ENCODE results near the gene ZNF639. TPM values are rescaled to one million over a fixed set of nuclear protein-coding genes. Genes with fewer than 3 reads are reported as not detected.

ZNF639 gene
- total RNA-seq, 1 donor from 2014 or later: 40.2 TPM

DNA sequence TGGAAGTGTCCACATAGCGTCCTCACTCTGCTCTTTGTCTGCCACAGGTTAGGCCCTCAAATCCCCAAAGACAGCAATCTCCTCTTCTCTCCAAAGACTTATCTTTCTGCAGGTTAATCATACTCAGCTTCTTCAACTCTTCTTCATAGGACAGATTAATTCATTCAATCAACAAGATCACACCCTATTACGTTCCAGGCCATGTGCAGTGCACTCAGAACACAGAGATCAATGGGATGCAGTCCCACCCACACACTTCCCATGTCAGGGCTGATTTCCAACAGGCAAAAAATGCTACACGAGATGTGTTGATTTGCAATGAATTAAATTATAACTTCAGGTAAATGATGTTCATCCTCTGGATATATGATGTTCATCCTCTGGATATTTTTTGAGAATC, 33.5 kb upstream of the ZNF639 start:
- H3K9me3 Mint-ChIP-seq: no peaks in the 10 kb centered on the region

GRCh38 chr3:179292450-179292849, 30.4 kb upstream of the ZNF639 start:
- H3K4me3 Mint-ChIP-seq: no peak overlapping the region
- H3K4me1 Mint-ChIP-seq: peaks cover 21% of the 10 kb centered on the region
- H3K27me3 Mint-ChIP-seq (ENCODE audit: low read depth): peaks cover 2% of the 10 kb centered on the region
- TF ChIP-seq CTCF (IDR thresholded peaks at IDR 0.05; ENCODE audit: unreplicated experiment): no peak
- peak overlapping the region; percentile 83 for H3K27ac Mint-ChIP-seq
- H3K9me3 Mint-ChIP-seq: peaks cover 4% of the 10 kb centered on the region
- H3K36me3 Mint-ChIP-seq: no peaks in the 10 kb centered on the region
- DNase-seq (ENCODE audit: low spot score in 2 of 2, unreplicated experiment in 2 of 2): no peak

More for the DNA sequence above, 33.5 kb upstream of the ZNF639 start:
- Mint-ChIP-seq H3K4me1 (peaks cover 24% of the 10 kb centered on the region), H3K4me3 (no peak overlapping the region), H3K27ac (peak overlapping the region; percentile 4), H3K36me3 (no peaks in the 10 kb centered on the region), H3K27me3 (ENCODE audit: low read depth) (no peaks in the 10 kb centered on the region)
- DNase-seq (ENCODE audit: low spot score in 2 of 2, unreplicated experiment in 2 of 2): no peak
- no peak for TF ChIP-seq CTCF (IDR thresholded peaks at IDR 0.05; ENCODE audit: unreplicated experiment)

- no peak for DNase-seq (ENCODE audit: low spot score in 2 of 2, unreplicated experiment in 2 of 2)
- peaks cover 2% of the 10 kb centered on the region for H3K27me3 Mint-ChIP-seq (ENCODE audit: low read depth)
- H3K27ac Mint-ChIP-seq: no peak overlapping the region
These were observed 24.7 kb upstream of the ZNF639 start for GRCh38 chr3:179297971-179298725.

DNA sequence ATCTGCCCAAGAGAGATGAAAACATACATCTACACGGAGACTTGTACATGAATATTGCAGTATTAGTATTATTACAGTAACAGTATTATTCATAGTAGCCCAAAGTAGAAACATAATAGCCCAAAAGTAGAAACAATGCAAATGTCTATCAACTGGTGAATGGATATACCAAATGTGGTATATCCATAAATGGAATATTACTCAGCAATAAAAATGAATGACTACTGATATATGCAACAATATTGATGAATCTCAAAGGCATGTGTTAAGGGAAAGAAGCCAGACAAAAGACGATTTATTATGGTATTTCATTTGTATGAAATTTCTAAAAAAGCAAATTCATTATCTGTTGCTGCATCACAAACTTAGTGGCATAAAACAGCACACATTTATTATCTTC, 23.5 kb upstream of the ZNF639 start:
- no peak for TF ChIP-seq CTCF (IDR thresholded peaks at IDR 0.05; ENCODE audit: unreplicated experiment)
- H3K4me1 Mint-ChIP-seq: peaks cover 2% of the 10 kb centered on the region
- H3K27ac Mint-ChIP-seq: no peak overlapping the region
- H3K9me3 Mint-ChIP-seq: peaks cover 19% of the 10 kb centered on the region
- H3K27me3 Mint-ChIP-seq (ENCODE audit: low read depth): peaks cover 2% of the 10 kb centered on the region
- H3K36me3 Mint-ChIP-seq: no peaks in the 10 kb centered on the region
- H3K4me3 Mint-ChIP-seq: no peak overlapping the region
- DNase-seq (ENCODE audit: low spot score in 2 of 2, unreplicated experiment in 2 of 2): no peak

More at GRCh38 chr3:179297971-179298725, 24.7 kb upstream of the ZNF639 start:
- no peak for TF ChIP-seq CTCF (IDR thresholded peaks at IDR 0.05; ENCODE audit: unreplicated experiment)
- Mint-ChIP-seq H3K4me1 (peaks cover 2% of the 10 kb centered on the region), H3K9me3 (peaks cover 19% of the 10 kb centered on the region), H3K4me3 (no peak overlapping the region), H3K36me3 (no peaks in the 10 kb centered on the region)

DNA sequence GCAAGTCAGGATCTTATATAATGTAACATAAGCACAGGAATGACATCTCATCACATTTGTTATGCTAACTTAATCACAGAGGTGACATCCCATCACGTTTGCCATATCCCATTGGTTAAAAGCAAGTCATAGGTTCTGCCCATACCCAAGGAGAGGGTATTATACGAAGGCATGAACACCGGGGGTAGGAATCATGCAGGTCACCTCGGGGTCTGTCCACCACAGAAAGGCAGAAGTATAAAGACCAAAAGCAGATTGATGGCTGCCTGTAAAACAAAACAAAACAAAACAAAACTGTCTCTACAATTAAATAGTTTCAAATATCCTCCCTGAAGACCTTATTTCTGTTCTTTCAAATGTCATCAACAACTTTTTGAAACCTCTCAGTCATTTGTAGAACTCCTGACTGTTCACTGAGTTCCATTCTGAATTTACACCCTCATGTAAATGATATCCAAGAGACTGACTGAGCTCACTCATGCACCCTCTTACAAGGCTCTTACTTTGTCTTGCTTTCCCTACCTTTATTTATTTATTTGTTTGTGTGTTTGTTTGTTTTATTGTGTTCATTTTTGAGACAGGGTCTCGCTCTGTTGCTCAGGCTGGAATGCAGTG, 22.7 kb upstream of the ZNF639 start:
- Mint-ChIP-seq H3K9me3 (peaks cover 19% of the 10 kb centered on the region), H3K27ac (no peak overlapping the region), H3K36me3 (no peaks in the 10 kb centered on the region), H3K4me1 (peaks cover 2% of the 10 kb centered on the region), H3K4me3 (no peak overlapping the region), H3K27me3 (ENCODE audit: low read depth) (peaks cover 2% of the 10 kb centered on the region)
- DNase-seq (ENCODE audit: low spot score in 2 of 2, unreplicated experiment in 2 of 2): no peak
- no peak for TF ChIP-seq CTCF (IDR thresholded peaks at IDR 0.05; ENCODE audit: unreplicated experiment)
